Neural cell (in vitro differentiated cells): Measurements from ENCODE around the gene CDC37L1. TPM values are rescaled to one million over a fixed set of nuclear protein-coding genes. Genes with fewer than 3 reads are reported as not detected.
A peak's percentile ranks its signal among the peaks of the same experiment; 100 is the strongest.

ENCODE experiments used
- H2AFZ ChIP-seq: fragments of 200-600, 300-800 bp; sonication (generic), shearing (Covaris generic); 2 replicates; pipeline ENCODE4 v1.6.0; 2014; ENCODE audit warnings: low read depth, mild to moderate bottlenecking, antibody characterized with exemption, low read length, moderate library complexity
- H3F3A ChIP-seq: fragments of 200-600 bp; shearing (Covaris generic); 2 replicates; pipeline ENCODE4 v1.6.1; 2016; ENCODE audit warnings: mild to moderate bottlenecking, moderate library complexity, mixed read lengths, antibody characterized with exemption, low read length; ENCODE audit not compliant: insufficient read depth, poor library complexity, severe bottlenecking
- H3K27ac ChIP-seq: fragments of 200-600, 300-800 bp; sonication (generic), shearing (Covaris generic); 2 replicates; pipeline ENCODE4 v1.5.1; 2014; ENCODE audit warnings: mild to moderate bottlenecking, low read length, moderate library complexity
- H3K27me3 ChIP-seq: fragments of 300-800, 200-600 bp; sonication (generic), shearing (Covaris generic); 2 replicates; pipeline ENCODE4 v1.6.0; 2014; ENCODE audit warnings: mild to moderate bottlenecking, low read depth, low read length, moderate library complexity; ENCODE audit not compliant: insufficient read depth
- H3K36me3 ChIP-seq: fragments of 300-800, 200-600 bp; sonication (generic), shearing (Covaris generic); 2 replicates; pipeline ENCODE4 v1.5.1; 2014; ENCODE audit warnings: mild to moderate bottlenecking, antibody characterized with exemption, low read length, moderate library complexity; ENCODE audit not compliant: insufficient read depth
- H3K4me2 ChIP-seq: fragments of 300-800, 200-600 bp; sonication (generic), shearing (Covaris generic); 2 replicates; pipeline ENCODE4 v1.6.0; 2014; ENCODE audit warnings: mild to moderate bottlenecking, low read length
- H3K4me3 ChIP-seq: fragments of 300-800, 200-600 bp; sonication (generic), shearing (Covaris generic); 2 replicates; pipeline ENCODE4 v1.5.1; 2014; ENCODE audit warnings: mild to moderate bottlenecking, low read length, moderate library complexity
- H3K79me2 ChIP-seq: fragments of 200-600 bp; shearing (Covaris generic); replicated peaks from 2 replicates; pipeline ENCODE4 v1.6.0; 2014; ENCODE audit warnings: mild to moderate bottlenecking, low read length, moderate library complexity; ENCODE audit not compliant: insufficient read depth
- H3K9ac ChIP-seq: fragments of 300-800, 200-600 bp; sonication (generic), shearing (Covaris generic); 2 replicates; pipeline ENCODE4 v1.6.1; 2016; ENCODE audit warnings: mild to moderate bottlenecking, low read length, mixed read lengths
- H3K9me2 ChIP-seq: fragments of 200-600 bp; shearing (Covaris generic); 2 replicates; pipeline ENCODE4 v1.6.1; 2016; ENCODE audit warnings: mild to moderate bottlenecking, low read length, mixed read lengths; ENCODE audit not compliant: insufficient read depth
- H3K9me3 ChIP-seq: fragments of 200-600, 300-800 bp; sonication (generic), shearing (Covaris generic); 2 replicates; pipeline ENCODE4 v1.6.1; 2016; ENCODE audit warnings: mild to moderate bottlenecking, mixed run types, low read length, moderate library complexity, mixed read lengths
- H4K20me1 ChIP-seq: fragments of 200-600 bp; shearing (Covaris generic); 2 replicates; pipeline ENCODE4 v1.6.1; 2016; ENCODE audit warnings: mild to moderate bottlenecking, mixed run types; ENCODE audit not compliant: insufficient read depth
- CTCF ChIP-seq: fragments of 450-650 bp; IDR thresholded peaks from 2 replicates; pipeline ENCODE4 v1.5.1; 2014; ENCODE audit warnings: antibody characterized with exemption, mild to moderate bottlenecking, moderate library complexity; ENCODE audit not compliant: poor library complexity, severe bottlenecking
- EP300 ChIP-seq: fragments of 450-650 bp; conservative IDR thresholded peaks from 2 replicates; pipeline ENCODE4 v1.6.1; 2014; ENCODE audit warnings: antibody characterized with exemption, mild to moderate bottlenecking, moderate library complexity; ENCODE audit not compliant: poor library complexity, severe bottlenecking
- EZH2 ChIP-seq: fragments of 200-600, 300-800 bp; shearing (Covaris generic), sonication (generic); IDR thresholded peaks from 2 replicates; pipeline ENCODE4 v1.6.1; 2014; ENCODE audit warnings: antibody characterized with exemption, low read length, borderline replicate concordance, mild to moderate bottlenecking; ENCODE audit not compliant: insufficient read depth, poor library complexity, severe bottlenecking
- MXI1 ChIP-seq: fragments of 450-650 bp; conservative IDR thresholded peaks from 2 replicates; pipeline ENCODE4 v1.6.1; 2014; ENCODE audit warnings: antibody characterized with exemption, mild to moderate bottlenecking; ENCODE audit not compliant: poor library complexity, severe bottlenecking
- POLR2AphosphoS5 ChIP-seq: IDR thresholded peaks from 2 replicates; pipeline ENCODE4 v1.6.1; 2012
- RAD21 ChIP-seq: fragments of 450-650 bp; conservative IDR thresholded peaks from 2 replicates; pipeline ENCODE4 v1.6.1; 2014; ENCODE audit warnings: antibody characterized with exemption, mild to moderate bottlenecking, moderate library complexity
- REST ChIP-seq: IDR thresholded peaks from 2 replicates; pipeline ENCODE4 v1.6.1; 2012; ENCODE audit warnings: borderline replicate concordance
- SMC3 ChIP-seq: fragments of 450-650 bp; conservative IDR thresholded peaks from 2 replicates; pipeline ENCODE4 v1.6.1; 2014; ENCODE audit warnings: antibody characterized with exemption, mild to moderate bottlenecking, moderate library complexity; ENCODE audit not compliant: poor library complexity
- TAF1 ChIP-seq: IDR thresholded peaks from 2 replicates; pipeline ENCODE4 v1.6.1; 2012; ENCODE audit warnings: low read depth
- polyA plus RNA-seq: library from polyadenylated mRNA; depleted of rRNA; stranded (reverse); fragments of >200 nt; gene quantifications from 2 replicates; pipeline ENCODE4 v1.2.3, GENCODE V29; 2014

CDC37L1 gene
- polyA plus RNA-seq, 1 donor from 2014 or later, result 34.7 TPM

GRCh38 chr9:4680750-4681149 lies 1.4 kb downstream of the CDC37L1 start:
- Histone ChIP-seq H3K9me2 (no peaks in the 10 kb centered on the region), H3K27me3 (no peaks in the 10 kb centered on the region), H4K20me1 (no peaks in the 10 kb centered on the region), H3K4me3 (peak overlapping the region; percentile 86), H3F3A (no peaks in the 10 kb centered on the region), H3K9ac (peak overlapping the region; percentile 91), H3K27ac (peak overlapping the region; percentile 98), H2AFZ (no peak overlapping the region), H3K79me2 (peaks cover 27% of the 10 kb centered on the region), H3K9me3 (no peaks in the 10 kb centered on the region), H3K4me2 (peak overlapping the region; percentile 40), H3K36me3 (no peaks in the 10 kb centered on the region)
- TF ChIP-seq SMC3, result no peak
- TF ChIP-seq TAF1, result no peak
- TF ChIP-seq MXI1, result no peak
- TF ChIP-seq EP300, result no peak
- TF ChIP-seq CTCF, result no peak
- no peak for TF ChIP-seq REST
- TF ChIP-seq RAD21, result no peak
- TF ChIP-seq POLR2AphosphoS5, result no peak
- TF ChIP-seq EZH2, result no peak

DNA sequence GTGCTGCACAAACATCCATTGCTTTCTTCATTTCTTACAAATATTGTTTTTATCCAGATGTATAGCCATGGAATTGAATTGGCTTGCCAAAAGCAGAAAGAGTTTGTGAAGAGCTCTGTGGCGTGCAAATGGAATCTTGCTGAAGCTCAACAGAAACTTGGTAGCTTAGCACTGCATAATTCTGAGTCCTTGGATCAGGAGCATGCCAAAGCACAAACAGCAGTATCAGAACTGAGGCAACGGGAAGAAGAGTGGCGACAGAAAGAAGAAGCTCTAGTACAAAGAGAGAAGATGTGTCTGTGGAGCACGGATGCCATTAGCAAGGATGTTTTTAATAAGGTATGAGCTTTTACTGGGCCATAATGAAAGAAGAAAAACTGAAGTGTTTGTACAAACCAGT lies 5.5 kb downstream of the CDC37L1 start:
- H3K9me2 ChIP-seq, result no peaks in the 10 kb centered on the region
- H3K9me3 ChIP-seq, result no peaks in the 10 kb centered on the region
- TF ChIP-seq EZH2 (no peak), TAF1 (no peak)
- no peak overlapping the region for H3K9ac ChIP-seq
- H3K4me2 ChIP-seq, result no peak overlapping the region
- H3K27me3 ChIP-seq, result no peaks in the 10 kb centered on the region
- H3K27ac ChIP-seq, result no peak overlapping the region
- H3F3A ChIP-seq, result no peaks in the 10 kb centered on the region
- no peak overlapping the region for H3K4me3 ChIP-seq
- no peaks in the 10 kb centered on the region for H3K36me3 ChIP-seq
- peaks cover 27% of the 10 kb centered on the region for H3K79me2 ChIP-seq
- H4K20me1 ChIP-seq, result no peaks in the 10 kb centered on the region
- no peak overlapping the region for H2AFZ ChIP-seq

DNA sequence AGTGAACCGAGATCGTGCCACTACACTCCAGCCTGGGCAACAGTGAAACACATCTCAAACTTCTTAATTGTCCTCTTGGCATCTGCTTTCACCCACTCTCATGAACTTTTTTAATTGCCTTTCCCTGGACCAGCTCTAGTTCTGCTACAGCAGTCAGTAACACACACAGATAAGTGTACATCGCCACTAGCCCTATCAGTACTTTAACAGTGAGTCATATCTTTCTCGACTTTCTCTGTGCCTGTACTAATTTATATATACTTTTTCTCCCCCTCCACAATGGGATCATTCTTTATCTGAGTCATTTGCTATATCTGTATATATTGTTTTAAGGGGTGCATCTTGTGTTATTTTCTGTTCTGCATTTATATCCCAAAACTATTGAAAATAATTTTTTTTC lies 6.7 kb downstream of the CDC37L1 start:
- Histone ChIP-seq H3K27ac (no peak overlapping the region), H3K9ac (no peak overlapping the region), H3K4me2 (no peak overlapping the region), H3K27me3 (no peaks in the 10 kb centered on the region), H4K20me1 (no peaks in the 10 kb centered on the region), H3F3A (no peaks in the 10 kb centered on the region), H3K9me2 (no peaks in the 10 kb centered on the region), H3K4me3 (no peak overlapping the region), H3K36me3 (no peaks in the 10 kb centered on the region), H3K9me3 (no peaks in the 10 kb centered on the region), H3K79me2 (peaks cover 23% of the 10 kb centered on the region), H2AFZ (no peak overlapping the region)
- TF ChIP-seq SMC3, result no peak
- no peak for TF ChIP-seq REST
- TF ChIP-seq EZH2, result no peak
- TF ChIP-seq MXI1, result no peak
- no peak for TF ChIP-seq POLR2AphosphoS5
- no peak for TF ChIP-seq CTCF
- no peak for TF ChIP-seq RAD21
- no peak for TF ChIP-seq EP300
- no peak for TF ChIP-seq TAF1
